HepG2 (cell line): ENCODE results near the gene LSM10. TPM values are rescaled to one million over a fixed set of nuclear protein-coding genes. Genes with fewer than 3 reads are reported as not detected.

Source experiments
- CREM ChIP-seq, 2 experiments: sonication (generic) in 1 of 2; formaldehyde crosslinking in 1 of 2; IDR thresholded peaks; 2 replicates each; pipeline versions ENCODE4 v1.4.0 to v1.6.1; 2016 to 2020; ENCODE audit warnings: antibody characterized with exemption in 1 of 2, mild to moderate bottlenecking in 1 of 2, missing genetic modification reagents in 1 of 2
- HDAC1 ChIP-seq: sonication (generic); formaldehyde crosslinking; IDR thresholded peaks from 2 replicates; pipeline ENCODE4 v1.5.1; 2020; ENCODE audit warnings: mild to moderate bottlenecking, missing genetic modification reagents
- HOXA9 ChIP-seq: sonication (generic); formaldehyde crosslinking; IDR thresholded peaks from 2 replicates; pipeline ENCODE4 v1.8.1; 2022; ENCODE audit warnings: missing genetic modification reagents, mild to moderate bottlenecking, moderate library complexity, borderline replicate concordance
- KDM5B ChIP-seq: sonication (generic); formaldehyde crosslinking; IDR thresholded peaks from 2 replicates; pipeline ENCODE4 v1.4.0; 2020; ENCODE audit warnings: missing genetic modification reagents, mild to moderate bottlenecking, borderline replicate concordance
- KLF16 ChIP-seq, 2 experiments: sonication (generic) in 1 of 2; formaldehyde crosslinking in 1 of 2; IDR thresholded peaks; 2 replicates each; pipeline versions ENCODE4 v1.6.1 to v1.8.0; 2016 to 2023; ENCODE audit warnings: missing genetic modification reagents in 2 of 2, missing compliant biosample characterization in 1 of 2
- POLR2AphosphoS2 ChIP-seq: IDR thresholded peaks from 2 replicates; pipeline ENCODE4 v1.6.1; 2011; ENCODE audit warnings: low read depth, low read length, improper control_type of control experiment
- TBP ChIP-seq: sonication (generic); formaldehyde crosslinking; IDR thresholded peaks from 2 replicates; pipeline ENCODE4 v1.5.0; 2020; ENCODE audit warnings: missing genetic modification reagents
- TGIF2 ChIP-seq: IDR thresholded peaks from 2 replicates; pipeline ENCODE4 v1.6.1; 2016; ENCODE audit warnings: control low read depth, missing compliant biosample characterization
- TOE1 ChIP-seq: sonication (generic); formaldehyde crosslinking; IDR thresholded peaks from 2 replicates; pipeline ENCODE4 v1.4.0; 2020; ENCODE audit warnings: mild to moderate bottlenecking, missing genetic modification reagents
- ZBTB38 ChIP-seq: sonication (generic); formaldehyde crosslinking; IDR thresholded peaks from 2 replicates; pipeline ENCODE4 v1.5.1; 2020; ENCODE audit warnings: mild to moderate bottlenecking, missing genetic modification reagents
- ZNF326 ChIP-seq: sonication (generic); formaldehyde crosslinking; IDR thresholded peaks from 2 replicates; pipeline ENCODE4 v1.4.0; 2020; ENCODE audit warnings: missing genetic modification reagents, borderline replicate concordance
- ZNF614 ChIP-seq: IDR thresholded peaks from 2 replicates; pipeline ENCODE4 v1.6.1; 2018; ENCODE audit warnings: missing biosample characterization, missing genetic modification reagents, inconsistent platforms, borderline replicate concordance
- ZNF674 ChIP-seq: sonication (generic); formaldehyde crosslinking; IDR thresholded peaks from 2 replicates; pipeline ENCODE4 v1.5.0; 2020; ENCODE audit warnings: low read depth, mild to moderate bottlenecking, missing genetic modification reagents
- polyA plus RNA-seq, 8 experiments: library from polyadenylated mRNA; depleted of rRNA in 3 of 8; stranded (reverse) in 7 of 8; unstranded in 1 of 8; fragments of >200 nt; fragmentation: Illumina TruSeq in 4 of 8; extraction: Trizol in 4 of 8; gene quantifications; 2 replicates each; pipeline versions ENCODE4 v1.2.1 to v1.2.3, GENCODE V29; 2011 to 2016; ENCODE audit warnings: low read depth in 4 of 8, missing spikeins in 1 of 8, mixed read lengths in 1 of 8; ENCODE audit not compliant: insufficient read depth in 1 of 8
- total RNA-seq, 5 experiments: library from RNA; depleted of rRNA; stranded (reverse); fragments of >200 nt; fragmentation: Illumina TruSeq; extraction: Trizol; gene quantifications; 2 replicates each; pipeline ENCODE4 v1.2.3, GENCODE V29; 2016; ENCODE audit warnings: low read depth in 1 of 5
- TF ChIP-seq, protein P1 (sequence below): sonication (generic); formaldehyde crosslinking; IDR thresholded peaks from 2 replicates; pipeline ENCODE4; 2020; ENCODE audit warnings: missing genetic modification reagents, mild to moderate bottlenecking, borderline replicate concordance
- TF ChIP-seq, protein P2 (sequence below): sonication (generic); formaldehyde crosslinking; IDR thresholded peaks from 2 replicates; pipeline ENCODE4 v1.8.1; 2023; ENCODE audit warnings: missing genetic modification reagents, inconsistent platforms, borderline replicate concordance
- TF ChIP-seq, protein P3 (sequence below): sonication (generic); formaldehyde crosslinking; IDR thresholded peaks from 2 replicates; pipeline ENCODE4 v1.4.0; 2020; ENCODE audit warnings: missing genetic modification reagents, borderline replicate concordance

Gene LSM10
- total and polyA plus RNA-seq, 2 of the 13 experiments (the other 11 are each of a cell fraction or from before 2014, with no cell fraction given): 14.0 to 52.0 TPM

DNA sequence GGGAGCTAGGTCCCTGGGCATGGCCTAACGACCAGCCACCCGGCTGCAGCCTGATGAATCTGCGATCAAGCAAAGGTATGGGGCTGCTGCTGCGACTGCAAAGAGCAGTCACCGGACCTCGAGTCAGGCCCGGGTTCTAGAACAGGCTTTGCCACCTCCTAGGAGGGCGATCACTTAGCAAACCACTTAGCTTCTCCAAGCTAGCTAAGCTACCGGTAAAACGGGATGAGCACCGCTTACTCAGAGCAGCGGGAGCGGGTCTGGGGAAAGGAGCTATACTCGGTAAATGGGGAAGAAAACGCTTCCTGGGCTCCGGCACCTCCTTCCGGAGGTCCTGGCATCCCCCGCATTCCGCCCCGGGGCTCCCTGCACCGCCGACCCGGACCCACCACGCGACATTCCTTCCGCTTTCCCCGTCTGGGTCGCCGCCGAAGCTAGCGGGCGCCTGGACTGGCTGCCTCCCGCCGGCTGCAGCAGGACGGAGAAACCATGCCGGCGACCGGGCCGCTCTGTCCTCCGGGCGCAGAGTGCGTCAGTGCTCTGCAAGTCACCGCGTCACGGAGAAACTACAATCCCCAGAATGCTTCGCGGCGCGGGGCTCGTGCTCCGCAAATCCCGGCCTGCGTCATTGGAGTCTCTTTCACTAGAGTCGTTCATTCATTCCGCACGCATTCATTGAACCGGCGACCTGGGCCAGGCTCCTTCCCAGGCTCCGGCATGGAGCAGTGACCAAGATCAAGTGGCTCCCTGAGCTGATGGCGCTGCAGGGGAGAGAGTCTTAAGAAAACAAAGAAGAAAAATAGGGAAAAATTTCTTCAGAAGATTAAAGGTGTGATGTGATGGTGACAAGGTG lies at the start of gene LSM10 (continued):
- TF ChIP-seq ZNF326 (CRISPR knock-in tag): no peak
- 0 out of 2 replicates have a peak, but pooled peaks have one; percentile 23 for TF ChIP-seq TGIF2 (CRISPR knock-in tag)
- TF ChIP-seq KDM5B (CRISPR knock-in tag): peak; percentile 84; the same call in 1 of the 2 replicates
- TF ChIP-seq ZBTB38 (CRISPR knock-in tag): peak; percentile 43; the same call in 1 of the 2 replicates
- TF ChIP-seq TBP (CRISPR knock-in tag): no peak
- TF ChIP-seq CREM (IDR thresholded peaks at IDR 0.05): peak; percentile 91
- TF ChIP-seq CREM (CRISPR knock-in tag; IDR thresholded peaks at IDR 0.05): no peak
- TF ChIP-seq KLF16 (CRISPR knock-in tag; IDR thresholded peaks at IDR 0.05): 0 out of 4 replicates have a peak, but pooled peaks of 1 of the 2 experiments have one; percentile 18
- TF ChIP-seq POLR2AphosphoS2: no peak
- TF ChIP-seq HDAC1: peak; percentile 88
- peak; percentile 53; the same call in 1 of the 2 replicates for TF ChIP-seq HOXA9 (CRISPR knock-in tag)
- TF ChIP-seq TOE1 (CRISPR knock-in tag): peak; percentile 69; the same call in 1 of the 2 replicates
- TF ChIP-seq ZNF614 (CRISPR knock-in tag): peak; percentile 56
- TF ChIP-seq, protein P1, sequence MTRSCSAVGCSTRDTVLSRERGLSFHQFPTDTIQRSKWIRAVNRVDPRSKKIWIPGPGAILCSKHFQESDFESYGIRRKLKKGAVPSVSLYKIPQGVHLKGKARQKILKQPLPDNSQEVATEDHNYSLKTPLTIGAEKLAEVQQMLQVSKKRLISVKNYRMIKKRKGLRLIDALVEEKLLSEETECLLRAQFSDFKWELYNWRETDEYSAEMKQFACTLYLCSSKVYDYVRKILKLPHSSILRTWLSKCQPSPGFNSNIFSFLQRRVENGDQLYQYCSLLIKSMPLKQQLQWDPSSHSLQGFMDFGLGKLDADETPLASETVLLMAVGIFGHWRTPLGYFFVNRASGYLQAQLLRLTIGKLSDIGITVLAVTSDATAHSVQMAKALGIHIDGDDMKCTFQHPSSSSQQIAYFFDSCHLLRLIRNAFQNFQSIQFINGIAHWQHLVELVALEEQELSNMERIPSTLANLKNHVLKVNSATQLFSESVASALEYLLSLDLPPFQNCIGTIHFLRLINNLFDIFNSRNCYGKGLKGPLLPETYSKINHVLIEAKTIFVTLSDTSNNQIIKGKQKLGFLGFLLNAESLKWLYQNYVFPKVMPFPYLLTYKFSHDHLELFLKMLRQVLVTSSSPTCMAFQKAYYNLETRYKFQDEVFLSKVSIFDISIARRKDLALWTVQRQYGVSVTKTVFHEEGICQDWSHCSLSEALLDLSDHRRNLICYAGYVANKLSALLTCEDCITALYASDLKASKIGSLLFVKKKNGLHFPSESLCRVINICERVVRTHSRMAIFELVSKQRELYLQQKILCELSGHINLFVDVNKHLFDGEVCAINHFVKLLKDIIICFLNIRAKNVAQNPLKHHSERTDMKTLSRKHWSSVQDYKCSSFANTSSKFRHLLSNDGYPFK: peak; percentile 36; the same call in 1 of the 2 replicates
- TF ChIP-seq, protein P2, sequence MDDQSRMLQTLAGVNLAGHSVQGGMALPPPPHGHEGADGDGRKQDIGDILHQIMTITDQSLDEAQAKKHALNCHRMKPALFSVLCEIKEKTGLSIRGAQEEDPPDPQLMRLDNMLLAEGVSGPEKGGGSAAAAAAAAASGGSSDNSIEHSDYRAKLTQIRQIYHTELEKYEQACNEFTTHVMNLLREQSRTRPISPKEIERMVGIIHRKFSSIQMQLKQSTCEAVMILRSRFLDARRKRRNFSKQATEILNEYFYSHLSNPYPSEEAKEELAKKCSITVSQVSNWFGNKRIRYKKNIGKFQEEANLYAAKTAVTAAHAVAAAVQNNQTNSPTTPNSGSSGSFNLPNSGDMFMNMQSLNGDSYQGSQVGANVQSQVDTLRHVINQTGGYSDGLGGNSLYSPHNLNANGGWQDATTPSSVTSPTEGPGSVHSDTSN (CRISPR knock-in tag): 0 out of 2 replicates have a peak, but pooled peaks have one; percentile 22
- TF ChIP-seq, protein P3, sequence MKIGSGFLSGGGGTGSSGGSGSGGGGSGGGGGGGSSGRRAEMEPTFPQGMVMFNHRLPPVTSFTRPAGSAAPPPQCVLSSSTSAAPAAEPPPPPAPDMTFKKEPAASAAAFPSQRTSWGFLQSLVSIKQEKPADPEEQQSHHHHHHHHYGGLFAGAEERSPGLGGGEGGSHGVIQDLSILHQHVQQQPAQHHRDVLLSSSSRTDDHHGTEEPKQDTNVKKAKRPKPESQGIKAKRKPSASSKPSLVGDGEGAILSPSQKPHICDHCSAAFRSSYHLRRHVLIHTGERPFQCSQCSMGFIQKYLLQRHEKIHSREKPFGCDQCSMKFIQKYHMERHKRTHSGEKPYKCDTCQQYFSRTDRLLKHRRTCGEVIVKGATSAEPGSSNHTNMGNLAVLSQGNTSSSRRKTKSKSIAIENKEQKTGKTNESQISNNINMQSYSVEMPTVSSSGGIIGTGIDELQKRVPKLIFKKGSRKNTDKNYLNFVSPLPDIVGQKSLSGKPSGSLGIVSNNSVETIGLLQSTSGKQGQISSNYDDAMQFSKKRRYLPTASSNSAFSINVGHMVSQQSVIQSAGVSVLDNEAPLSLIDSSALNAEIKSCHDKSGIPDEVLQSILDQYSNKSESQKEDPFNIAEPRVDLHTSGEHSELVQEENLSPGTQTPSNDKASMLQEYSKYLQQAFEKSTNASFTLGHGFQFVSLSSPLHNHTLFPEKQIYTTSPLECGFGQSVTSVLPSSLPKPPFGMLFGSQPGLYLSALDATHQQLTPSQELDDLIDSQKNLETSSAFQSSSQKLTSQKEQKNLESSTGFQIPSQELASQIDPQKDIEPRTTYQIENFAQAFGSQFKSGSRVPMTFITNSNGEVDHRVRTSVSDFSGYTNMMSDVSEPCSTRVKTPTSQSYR (CRISPR knock-in tag): no peak
- no peak for TF ChIP-seq ZNF674 (CRISPR knock-in tag)
